ENCODE measurements around the gene MORC1.

The MORC1 gene
- 0 reads per million in 3 donors for total RNA-seq

- Histone ChIP-seq H3K36me3 (ENCODE audit: control insufficient read depth, insufficient read depth, low read length) (no peaks in the 10 kb centered on the region), H3K27me3 (replicated peaks; ENCODE audit: control insufficient read depth, insufficient read depth, low read length, poor library complexity, severe bottlenecking) (no peaks in the 10 kb centered on the region), H3K9me3 (ENCODE audit: control insufficient read depth, low read length) (no peaks in the 10 kb centered on the region), H3K27ac (ENCODE audit: insufficient read depth, low read length, poor library complexity, severe bottlenecking) (no peak within 1 kb of the TSS), H3K4me3 (ENCODE audit: insufficient read depth, low read depth, low read length, poor library complexity, severe bottlenecking) (no peak within 1 kb of the TSS), H3K4me1 (ENCODE audit: control insufficient read depth, insufficient read depth, low read length, poor library complexity, severe bottlenecking) (no peaks in the 10 kb centered on the region)
- DNase-seq: no peak
Observed at GRCh38 chr3:109117939-109118338, at the start of gene MORC1. Gene MORC1, minus strand, starts transcription at chr3:109118134. Its CDS starts 75 bp downstream, at chr3:109118059.

- no peaks in the 10 kb centered on the region for H3K36me3 ChIP-seq (ENCODE audit: control insufficient read depth, insufficient read depth, low read length)
- no peak for DNase-seq
- no peaks in the 10 kb centered on the region for H3K27me3 ChIP-seq (replicated peaks; ENCODE audit: control insufficient read depth, insufficient read depth, low read length, poor library complexity, severe bottlenecking)
- no peak overlapping the region for H3K4me3 ChIP-seq (ENCODE audit: insufficient read depth, low read depth, low read length, poor library complexity, severe bottlenecking)
- no peaks in the 10 kb centered on the region for H3K9me3 ChIP-seq (ENCODE audit: control insufficient read depth, low read length)
- H3K4me1 ChIP-seq (ENCODE audit: control insufficient read depth, insufficient read depth, low read length, poor library complexity, severe bottlenecking): no peaks in the 10 kb centered on the region
- H3K27ac ChIP-seq (ENCODE audit: insufficient read depth, low read length, poor library complexity, severe bottlenecking): no peak overlapping the region
Observed at GRCh38 chr3:109165905-109166304, 48.0 kb upstream of the MORC1 start.

GRCh38 chr3:109161487-109162123, 43.7 kb upstream of the MORC1 start:
- no peaks in the 10 kb centered on the region for H3K4me1 ChIP-seq (ENCODE audit: control insufficient read depth, insufficient read depth, low read length, poor library complexity, severe bottlenecking)
- H3K27me3 ChIP-seq (replicated peaks; ENCODE audit: control insufficient read depth, insufficient read depth, low read length, poor library complexity, severe bottlenecking): no peaks in the 10 kb centered on the region
- no peaks in the 10 kb centered on the region for H3K36me3 ChIP-seq (ENCODE audit: control insufficient read depth, insufficient read depth, low read length)
- no peak overlapping the region for H3K27ac ChIP-seq (ENCODE audit: insufficient read depth, low read length, poor library complexity, severe bottlenecking)
- no peaks in the 10 kb centered on the region for H3K9me3 ChIP-seq (ENCODE audit: control insufficient read depth, low read length)
- H3K4me3 ChIP-seq (ENCODE audit: insufficient read depth, low read depth, low read length, poor library complexity, severe bottlenecking): no peak overlapping the region
- DNase-seq: no peak

- no peaks in the 10 kb centered on the region for H3K9me3 ChIP-seq (ENCODE audit: control insufficient read depth, low read length)
- DNase-seq: no peak
- no peak overlapping the region for H3K27ac ChIP-seq (ENCODE audit: insufficient read depth, low read length, poor library complexity, severe bottlenecking)
- no peaks in the 10 kb centered on the region for H3K36me3 ChIP-seq (ENCODE audit: control insufficient read depth, insufficient read depth, low read length)
- H3K27me3 ChIP-seq (replicated peaks; ENCODE audit: control insufficient read depth, insufficient read depth, low read length, poor library complexity, severe bottlenecking): no peaks in the 10 kb centered on the region
- H3K4me1 ChIP-seq (ENCODE audit: control insufficient read depth, insufficient read depth, low read length, poor library complexity, severe bottlenecking): no peaks in the 10 kb centered on the region
- H3K4me3 ChIP-seq (ENCODE audit: insufficient read depth, low read depth, low read length, poor library complexity, severe bottlenecking): no peak overlapping the region
Observed at GRCh38 chr3:109155828-109156227, 37.9 kb upstream of the MORC1 start.

GRCh38 chr3:109154979-109155378, 37.0 kb upstream of the MORC1 start:
- H3K27me3 ChIP-seq (replicated peaks; ENCODE audit: control insufficient read depth, insufficient read depth, low read length, poor library complexity, severe bottlenecking): no peaks in the 10 kb centered on the region
- no peaks in the 10 kb centered on the region for H3K36me3 ChIP-seq (ENCODE audit: control insufficient read depth, insufficient read depth, low read length)
- DNase-seq: no peak
- H3K4me1 ChIP-seq (ENCODE audit: control insufficient read depth, insufficient read depth, low read length, poor library complexity, severe bottlenecking): no peaks in the 10 kb centered on the region
- no peaks in the 10 kb centered on the region for H3K9me3 ChIP-seq (ENCODE audit: control insufficient read depth, low read length)
- no peak overlapping the region for H3K27ac ChIP-seq (ENCODE audit: insufficient read depth, low read length, poor library complexity, severe bottlenecking)
- no peak overlapping the region for H3K4me3 ChIP-seq (ENCODE audit: insufficient read depth, low read depth, low read length, poor library complexity, severe bottlenecking)

GRCh38 chr3:109152320-109152719, 34.4 kb upstream of the MORC1 start:
- Histone ChIP-seq H3K27ac (ENCODE audit: insufficient read depth, low read length, poor library complexity, severe bottlenecking) (no peak overlapping the region), H3K27me3 (replicated peaks; ENCODE audit: control insufficient read depth, insufficient read depth, low read length, poor library complexity, severe bottlenecking) (no peaks in the 10 kb centered on the region), H3K36me3 (ENCODE audit: control insufficient read depth, insufficient read depth, low read length) (no peaks in the 10 kb centered on the region), H3K4me3 (ENCODE audit: insufficient read depth, low read depth, low read length, poor library complexity, severe bottlenecking) (no peak overlapping the region), H3K9me3 (ENCODE audit: control insufficient read depth, low read length) (no peaks in the 10 kb centered on the region), H3K4me1 (ENCODE audit: control insufficient read depth, insufficient read depth, low read length, poor library complexity, severe bottlenecking) (no peaks in the 10 kb centered on the region)
- DNase-seq: no peak

- no peaks in the 10 kb centered on the region for H3K9me3 ChIP-seq (ENCODE audit: control insufficient read depth, low read length)
- no peaks in the 10 kb centered on the region for H3K36me3 ChIP-seq (ENCODE audit: control insufficient read depth, insufficient read depth, low read length)
- no peak for DNase-seq
- no peaks in the 10 kb centered on the region for H3K27me3 ChIP-seq (replicated peaks; ENCODE audit: control insufficient read depth, insufficient read depth, low read length, poor library complexity, severe bottlenecking)
- no peak overlapping the region for H3K27ac ChIP-seq (ENCODE audit: insufficient read depth, low read length, poor library complexity, severe bottlenecking)
- no peak overlapping the region for H3K4me3 ChIP-seq (ENCODE audit: insufficient read depth, low read depth, low read length, poor library complexity, severe bottlenecking)
- no peaks in the 10 kb centered on the region for H3K4me1 ChIP-seq (ENCODE audit: control insufficient read depth, insufficient read depth, low read length, poor library complexity, severe bottlenecking)
Observed at GRCh38 chr3:109149078-109149477, 31.1 kb upstream of the MORC1 start.

- no peak for DNase-seq
- Histone ChIP-seq H3K4me1 (ENCODE audit: control insufficient read depth, insufficient read depth, low read length, poor library complexity, severe bottlenecking) (no peaks in the 10 kb centered on the region), H3K4me3 (ENCODE audit: insufficient read depth, low read depth, low read length, poor library complexity, severe bottlenecking) (no peak overlapping the region), H3K36me3 (ENCODE audit: control insufficient read depth, insufficient read depth, low read length) (no peaks in the 10 kb centered on the region), H3K9me3 (ENCODE audit: control insufficient read depth, low read length) (no peaks in the 10 kb centered on the region), H3K27ac (ENCODE audit: insufficient read depth, low read length, poor library complexity, severe bottlenecking) (no peak overlapping the region), H3K27me3 (replicated peaks; ENCODE audit: control insufficient read depth, insufficient read depth, low read length, poor library complexity, severe bottlenecking) (no peaks in the 10 kb centered on the region)
Observed at GRCh38 chr3:109143646-109144045, 25.7 kb upstream of the MORC1 start.

GRCh38 chr3:109140318-109140717, 22.4 kb upstream of the MORC1 start:
- Histone ChIP-seq H3K27me3 (replicated peaks; ENCODE audit: control insufficient read depth, insufficient read depth, low read length, poor library complexity, severe bottlenecking) (no peaks in the 10 kb centered on the region), H3K4me3 (ENCODE audit: insufficient read depth, low read depth, low read length, poor library complexity, severe bottlenecking) (no peak overlapping the region), H3K27ac (ENCODE audit: insufficient read depth, low read length, poor library complexity, severe bottlenecking) (no peak overlapping the region), H3K9me3 (ENCODE audit: control insufficient read depth, low read length) (no peaks in the 10 kb centered on the region), H3K4me1 (ENCODE audit: control insufficient read depth, insufficient read depth, low read length, poor library complexity, severe bottlenecking) (no peaks in the 10 kb centered on the region), H3K36me3 (ENCODE audit: control insufficient read depth, insufficient read depth, low read length) (no peaks in the 10 kb centered on the region)
- DNase-seq: no peak

GRCh38 chr3:109137761-109138160, 19.8 kb upstream of the MORC1 start:
- no peaks in the 10 kb centered on the region for H3K27me3 ChIP-seq (replicated peaks; ENCODE audit: control insufficient read depth, insufficient read depth, low read length, poor library complexity, severe bottlenecking)
- no peaks in the 10 kb centered on the region for H3K9me3 ChIP-seq (ENCODE audit: control insufficient read depth, low read length)
- H3K4me3 ChIP-seq (ENCODE audit: insufficient read depth, low read depth, low read length, poor library complexity, severe bottlenecking): no peak overlapping the region
- H3K4me1 ChIP-seq (ENCODE audit: control insufficient read depth, insufficient read depth, low read length, poor library complexity, severe bottlenecking): no peaks in the 10 kb centered on the region
- no peak for DNase-seq
- H3K36me3 ChIP-seq (ENCODE audit: control insufficient read depth, insufficient read depth, low read length): no peaks in the 10 kb centered on the region
- no peak overlapping the region for H3K27ac ChIP-seq (ENCODE audit: insufficient read depth, low read length, poor library complexity, severe bottlenecking)

Data from effector memory CD4-positive, alpha-beta T cell (primary cell).